AG04450 (cell line): Measurements from ENCODE around the gene CLSTN3. TPM values are rescaled to one million over a fixed set of nuclear protein-coding genes. Genes with fewer than 3 reads are reported as not detected.

ENCODE experiments used
- CTCF ChIA-PET: fragments of 300-600, 350-600 bp; formaldehyde crosslinking; extraction: SDS; loops from one replicate; lab custom pipeline; 2022; ENCODE audit warnings: antibody characterized with exemption, inconsistent platforms; lab: Charles Lee
- POLR2A ChIA-PET: fragments of 350-600 bp; formaldehyde crosslinking; extraction: SDS; loops from one replicate; lab custom pipeline; 2021; ENCODE audit warnings: antibody characterized with exemption, inconsistent platforms; lab: Yijun Ruan, JAX
- DNase-seq: peaks from one replicate; pipeline ENCODE4 v3.0.0-alpha.2; 2011; ENCODE audit warnings: low read depth, low spot score
- H3K27ac ChIP-seq: one replicate; pipeline ENCODE4 v1.5.1; 2012; ENCODE audit warnings: low read depth, low read length, control low read depth
- H3K27me3 ChIP-seq: one replicate; pipeline ENCODE4 v1.6.0; 2012; ENCODE audit warnings: low read length; ENCODE audit not compliant: control insufficient read depth, insufficient read depth
- H3K4me3 ChIP-seq: 2 replicates; pipeline ENCODE4 v1.5.1; 2011; ENCODE audit warnings: mild to moderate bottlenecking, low read depth, low read length, control low read depth
- H3K9me3 ChIP-seq: 2 replicates; pipeline ENCODE4 v1.5.1; 2012; ENCODE audit warnings: low read length; ENCODE audit not compliant: control insufficient read depth, insufficient read depth
- polyA plus RNA-seq: library from polyadenylated mRNA; depleted of rRNA; stranded (reverse); fragments of >200 nt; gene quantifications from 2 replicates; pipeline ENCODE4 v1.2.3, GENCODE V29; 2011
- TF ChIP-seq, protein P1 (sequence below): IDR thresholded peaks from 2 replicates; pipeline ENCODE4 v1.5.1; 2011; ENCODE audit warnings: low read depth, low read length, control low read depth, inconsistent platforms

Gene CLSTN3
- polyA plus RNA-seq, 1 experiment = 22.3 TPM

DNA sequence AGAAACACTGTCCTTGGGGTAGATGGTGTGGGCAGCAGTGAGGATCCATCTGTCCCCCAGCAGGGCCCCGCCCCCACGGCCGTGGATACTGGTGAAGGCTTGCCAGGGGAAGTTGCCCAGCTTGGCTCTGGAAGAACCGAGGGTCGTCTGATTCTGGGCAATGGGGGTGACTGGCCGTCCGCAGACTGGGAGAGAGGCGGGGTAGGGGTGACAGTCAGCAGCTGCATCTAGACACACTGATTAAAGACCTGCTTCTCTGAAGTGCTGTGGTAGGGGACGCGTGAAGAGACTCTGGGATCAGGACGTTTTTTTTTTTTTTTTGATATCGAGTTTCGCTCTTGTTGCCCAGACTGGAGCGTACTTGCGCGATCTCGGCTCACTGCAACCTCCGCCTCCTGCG lies 33.2 kb upstream of the CLSTN3 start:
- Histone ChIP-seq H3K27ac (no peak overlapping the region), H3K9me3 (no peaks in the 10 kb centered on the region), H3K4me3 (no peak overlapping the region), H3K27me3 (no peaks in the 10 kb centered on the region)
- DNase-seq = no peak
- POLR2A ChIA-PET = interaction anchor here (0.7 kb wide), 1 partner anchor 79 kb away, joined by 4 read pairs; the partner anchor contains the start of gene LPCAT3
- CTCF ChIA-PET = no interaction called here
- TF ChIP-seq, protein P1, sequence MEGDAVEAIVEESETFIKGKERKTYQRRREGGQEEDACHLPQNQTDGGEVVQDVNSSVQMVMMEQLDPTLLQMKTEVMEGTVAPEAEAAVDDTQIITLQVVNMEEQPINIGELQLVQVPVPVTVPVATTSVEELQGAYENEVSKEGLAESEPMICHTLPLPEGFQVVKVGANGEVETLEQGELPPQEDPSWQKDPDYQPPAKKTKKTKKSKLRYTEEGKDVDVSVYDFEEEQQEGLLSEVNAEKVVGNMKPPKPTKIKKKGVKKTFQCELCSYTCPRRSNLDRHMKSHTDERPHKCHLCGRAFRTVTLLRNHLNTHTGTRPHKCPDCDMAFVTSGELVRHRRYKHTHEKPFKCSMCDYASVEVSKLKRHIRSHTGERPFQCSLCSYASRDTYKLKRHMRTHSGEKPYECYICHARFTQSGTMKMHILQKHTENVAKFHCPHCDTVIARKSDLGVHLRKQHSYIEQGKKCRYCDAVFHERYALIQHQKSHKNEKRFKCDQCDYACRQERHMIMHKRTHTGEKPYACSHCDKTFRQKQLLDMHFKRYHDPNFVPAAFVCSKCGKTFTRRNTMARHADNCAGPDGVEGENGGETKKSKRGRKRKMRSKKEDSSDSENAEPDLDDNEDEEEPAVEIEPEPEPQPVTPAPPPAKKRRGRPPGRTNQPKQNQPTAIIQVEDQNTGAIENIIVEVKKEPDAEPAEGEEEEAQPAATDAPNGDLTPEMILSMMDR = no peak

DNA sequence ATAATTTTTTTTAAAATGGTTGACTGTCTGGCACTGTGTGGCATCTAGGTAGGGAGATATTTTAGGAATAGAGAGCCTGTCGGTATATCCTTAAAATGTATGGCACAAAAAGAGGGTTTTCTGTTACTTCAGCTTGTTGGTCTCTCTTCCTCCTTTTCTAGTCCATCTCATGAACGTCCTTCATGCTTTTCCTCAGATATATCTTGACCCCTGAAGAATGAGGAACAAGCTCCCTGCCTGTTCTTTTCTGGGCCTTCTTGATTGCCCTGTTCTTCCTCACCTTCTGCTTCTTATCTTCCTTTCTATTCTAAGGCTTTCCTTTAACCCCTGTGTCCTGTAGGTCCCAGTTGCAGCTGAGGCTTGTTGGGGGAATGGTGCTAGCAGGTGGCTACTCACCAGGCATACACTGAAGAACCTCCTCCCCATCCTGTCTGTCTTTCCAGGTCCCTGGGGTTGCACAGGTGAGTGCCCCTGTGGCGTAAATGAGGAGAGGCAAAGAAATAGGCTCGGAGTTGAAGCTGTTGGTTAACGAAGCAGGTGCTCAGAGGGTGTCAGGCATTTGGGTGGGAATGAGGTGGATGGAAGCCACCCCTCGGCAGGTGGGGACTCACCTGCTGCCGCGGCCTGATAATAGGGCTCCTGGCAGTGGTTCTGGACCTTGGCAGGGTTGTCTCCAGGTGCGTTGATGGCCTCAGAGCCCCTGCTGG lies 30.7 kb upstream of the CLSTN3 start:
- H3K27ac ChIP-seq = no peak overlapping the region
- ChIA-PET POLR2A (interaction anchor here (0.6 kb wide), 1 partner anchor 16 kb away, joined by 4 read pairs; no protein-coding TSS in a partner anchor), CTCF (interaction anchor here (0.6 to 1.3 kb wide), 3 partner anchors 8 to 14 kb away, joined by 3 to 4 read pairs (median 4); partner anchors contain the start of gene C1RL)
- no peaks in the 10 kb centered on the region for H3K27me3 ChIP-seq
- DNase-seq = no peak
- TF ChIP-seq, protein P1 = no peak
- no peak overlapping the region for H3K4me3 ChIP-seq
- no peaks in the 10 kb centered on the region for H3K9me3 ChIP-seq

DNA sequence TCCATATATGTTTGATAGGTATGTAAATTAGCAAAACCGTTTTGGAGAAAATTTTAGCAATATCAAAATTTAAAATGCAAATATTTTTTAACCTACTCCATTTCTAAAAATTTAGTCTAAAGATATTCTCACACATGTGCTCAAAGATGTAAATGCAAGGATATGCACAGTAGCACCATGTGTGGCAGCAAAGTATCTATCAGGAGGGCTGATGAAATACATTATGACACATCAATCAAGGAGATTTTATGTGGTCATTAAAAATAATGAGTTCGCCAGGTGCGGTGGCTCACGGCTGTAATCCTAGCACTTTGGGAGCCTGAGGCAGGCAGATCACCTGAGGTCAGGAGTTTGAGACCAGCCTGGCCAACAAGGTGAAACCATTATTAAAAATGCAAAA lies 29.9 kb upstream of the CLSTN3 start:
- H3K27ac ChIP-seq = no peak overlapping the region
- no peak for DNase-seq
- H3K4me3 ChIP-seq = no peak overlapping the region
- ChIA-PET CTCF (interaction anchor here (1.3 kb wide), 1 partner anchor 9 kb away, joined by 4 read pairs; the partner anchor contains the start of gene C1RL), POLR2A (no interaction called here)
- H3K9me3 ChIP-seq = no peaks in the 10 kb centered on the region
- H3K27me3 ChIP-seq = no peaks in the 10 kb centered on the region
- TF ChIP-seq, protein P1 = no peak

DNA sequence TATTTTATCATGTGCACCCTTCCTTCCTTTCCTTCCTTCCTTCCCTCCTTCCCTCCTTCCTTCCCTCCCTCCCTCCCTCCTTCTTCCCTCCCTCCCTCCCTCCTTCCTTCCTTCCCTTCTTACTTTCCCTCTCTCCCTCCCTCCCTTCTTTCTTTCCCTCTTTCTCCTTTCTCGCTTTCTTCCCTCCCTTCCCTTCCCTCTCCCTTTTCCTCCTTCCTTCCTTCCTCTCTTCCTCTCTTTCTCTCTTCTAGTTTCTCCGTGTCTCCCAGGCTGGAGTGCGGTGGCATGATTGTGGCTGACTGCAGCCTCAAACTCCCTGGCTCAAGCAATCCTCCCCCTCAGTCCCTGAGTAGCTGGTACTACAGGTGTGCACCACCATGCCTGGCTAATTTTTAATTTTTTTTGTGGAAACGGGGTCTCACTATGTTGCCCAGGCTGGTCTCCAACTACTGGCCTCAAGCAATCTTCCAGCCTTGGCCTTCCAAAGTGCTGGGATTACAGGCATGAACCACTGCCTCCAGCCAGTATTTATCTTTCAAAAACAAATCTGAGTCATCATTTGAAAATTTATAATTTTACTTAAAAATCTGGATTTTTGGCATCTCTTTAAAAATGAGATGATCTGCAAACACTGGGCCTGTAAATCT lies 29.0 kb upstream of the CLSTN3 start:
- TF ChIP-seq, protein P1 = no peak
- no peak for DNase-seq
- no peak overlapping the region for H3K4me3 ChIP-seq
- no peaks in the 10 kb centered on the region for H3K27me3 ChIP-seq
- no peak overlapping the region for H3K27ac ChIP-seq
- CTCF ChIA-PET = interaction anchor here (0.7 to 1.9 kb wide), 2 partner anchors 9 to 156 kb away, joined by 14 to 16 read pairs; partner anchors contain the start of gene C1R
- POLR2A ChIA-PET = no interaction called here
- no peaks in the 10 kb centered on the region for H3K9me3 ChIP-seq
